GM12878 (cell line): ENCODE results near the gene VEPH1. TPM values are rescaled to one million over a fixed set of nuclear protein-coding genes. Genes with fewer than 3 reads are reported as not detected.

Source experiments
- ATAC-seq: fragments of 200-7000 bp; cut with Tn5 transposase; 3 replicates; pipeline ENCODE4 v1.9.1; 2020; ENCODE audit warnings: mild to moderate bottlenecking, moderate library complexity
- BruUV-seq: library from RNA; stranded (reverse); fragments of 400-500 nt; replicated peaks from 2 replicates; lab custom pipeline; 2021; lab: Mats Ljungman, UMichigan
- CTCF ChIA-PET: fragments of 300-600 bp; sonication (Branson Sonifier 250); formaldehyde crosslinking; extraction: SDS; loops from one replicate; lab custom pipeline; 2021; ENCODE audit warnings: inconsistent platforms; lab: Yijun Ruan, JAX
- POLR2A ChIA-PET: fragments of 350-600 bp; formaldehyde crosslinking; extraction: SDS; loops from one replicate; lab custom pipeline; 2021; ENCODE audit warnings: inconsistent platforms; lab: Charles Lee
- RAD21 ChIA-PET: fragments of 300-600 bp; sonication (Branson Sonifier 250); formaldehyde crosslinking; loops from one replicate; lab custom pipeline; 2023; ENCODE audit warnings: antibody characterized with exemption; ENCODE audit not compliant: unreplicated experiment; lab: Charles Lee
- SMC1A ChIA-PET: fragments of 300-600 bp; sonication (Branson Sonifier 250); formaldehyde crosslinking; loops from one replicate; lab custom pipeline; 2023; ENCODE audit not compliant: unreplicated experiment, uncharacterized antibody; lab: Charles Lee
- DNase-seq: peaks from one replicate; pipeline ENCODE4 v3.0.0-alpha.2; 2011; ENCODE audit warnings: low read depth, low spot score
- FAIRE-seq: peaks from 3 replicates; lab custom pipeline; 2011; peaks lifted over from hg19 to GRCh38; lab: Jason Lieb, UNC
- H2AFZ ChIP-seq: 2 replicates; pipeline ENCODE4 v1.6.0; 2011; ENCODE audit warnings: low read depth, low read length, control low read depth; ENCODE audit not compliant: control insufficient read depth
- H3K27ac ChIP-seq: 2 replicates; pipeline ENCODE4 v1.5.1; 2011; ENCODE audit warnings: control low read depth; ENCODE audit not compliant: control insufficient read depth, insufficient read depth
- H3K27me3 ChIP-seq, 2 experiments: replicated peaks in 1 of 2; 2 replicates each; pipeline versions ENCODE4 v1.6.0 to v1.6.1; 2011; ENCODE audit warnings: low read length in 1 of 2; ENCODE audit not compliant: control insufficient read depth in 2 of 2, insufficient read depth in 2 of 2
- H3K36me3 ChIP-seq, 2 experiments: 2 replicates each; pipeline ENCODE4 v1.5.1; 2011; ENCODE audit warnings: low read length in 1 of 2; ENCODE audit not compliant: control insufficient read depth in 2 of 2, insufficient read depth in 2 of 2
- H3K4me1 ChIP-seq: 2 replicates; pipeline ENCODE4 v1.6.1; 2011; ENCODE audit warnings: mild to moderate bottlenecking, low read length, moderate library complexity, mixed read lengths; ENCODE audit not compliant: control insufficient read depth, insufficient read depth
- H3K4me2 ChIP-seq: 2 replicates; pipeline ENCODE4 v1.6.0; 2011; ENCODE audit warnings: control low read depth; ENCODE audit not compliant: control insufficient read depth, insufficient read depth
- H3K4me3 ChIP-seq: fragments of 200-600 bp; sonication (generic); 2 replicates; pipeline ENCODE4 v1.5.1; 2016
- H3K79me2 ChIP-seq: 2 replicates; pipeline ENCODE4 v1.6.0; 2011; ENCODE audit warnings: low read length; ENCODE audit not compliant: control insufficient read depth, insufficient read depth
- H3K9ac ChIP-seq: 2 replicates; pipeline ENCODE4 v1.8.0; 2011; ENCODE audit warnings: low read length, control low read depth, mixed read lengths; ENCODE audit not compliant: control insufficient read depth, insufficient read depth
- H3K9me3 ChIP-seq: replicated peaks from 3 replicates; pipeline ENCODE4 v1.5.1; 2011; ENCODE audit warnings: mild to moderate bottlenecking, low read length; ENCODE audit not compliant: control insufficient read depth, insufficient read depth
- H4K20me1 ChIP-seq: 2 replicates; pipeline ENCODE4 v1.6.0; 2011; ENCODE audit not compliant: control insufficient read depth, insufficient read depth
- CEBPB ChIP-seq, 2 experiments: fragments of 150-350 bp in 1 of 2; IDR thresholded peaks; 2 replicates each; pipeline ENCODE4 v1.6.1; 2012 to 2014; ENCODE audit warnings: low read depth in 2 of 2, low read length in 2 of 2, borderline replicate concordance in 1 of 2, inconsistent platforms in 1 of 2
- E2F4 ChIP-seq: IDR thresholded peaks from 2 replicates; pipeline ENCODE4 v1.6.1; 2012; ENCODE audit warnings: low read depth, low read length, improper control_type of control experiment
- NFYB ChIP-seq: IDR thresholded peaks from 2 replicates; pipeline ENCODE4 v1.6.1; 2011; ENCODE audit warnings: low read depth, mild to moderate bottlenecking, low read length, improper control_type of control experiment, moderate library complexity; ENCODE audit not compliant: insufficient read depth
- NKRF ChIP-seq: fragments of 450-650 bp; conservative IDR thresholded peaks from 2 replicates; pipeline ENCODE4 v1.6.1; 2017; ENCODE audit warnings: mild to moderate bottlenecking, moderate library complexity
- PKNOX1 ChIP-seq: fragments of 450-650 bp; IDR thresholded peaks from 2 replicates; pipeline ENCODE4 v1.6.1; 2016; ENCODE audit warnings: mild to moderate bottlenecking
- SIX5 ChIP-seq: IDR thresholded peaks from 2 replicates; pipeline ENCODE4 v1.6.1; 2011; ENCODE audit warnings: mild to moderate bottlenecking, low read depth, low read length, moderate library complexity; ENCODE audit not compliant: severe bottlenecking
- ZBTB40 ChIP-seq: fragments of 450-650 bp; IDR thresholded peaks from 2 replicates; pipeline ENCODE4 v1.6.1; 2016; ENCODE audit warnings: mild to moderate bottlenecking, moderate library complexity, borderline replicate concordance
- ZNF592 ChIP-seq: fragments of 450-650 bp; IDR thresholded peaks from 2 replicates; pipeline ENCODE4 v1.6.1; 2017; ENCODE audit warnings: mild to moderate bottlenecking, moderate library complexity
- ZSCAN29 ChIP-seq: fragments of 450-650 bp; IDR thresholded peaks from 2 replicates; pipeline ENCODE4 v1.6.1; 2017; ENCODE audit warnings: mild to moderate bottlenecking, moderate library complexity
- WGBS: methylation state at CpG from one replicate; pipeline ENCODE4 v1.1.6; 2016; ENCODE audit warnings: low lambda C conversion rate; ENCODE audit not compliant: insufficient replicate concordance, insufficient coverage; ENCODE audit errors: missing lambda C conversion rate; 5-methylcytosine and 5-hydroxymethylcytosine counted together
- in situ Hi-C: fragments of 300-500 bp; cut with MboI; formaldehyde crosslinking; loops from 9 replicates; pipeline ENCODE4 v1.14.3; 2018; ENCODE audit warnings: mixed read lengths
- intact Hi-C: fragments of 100-400 bp; cut with micrococcal nuclease; formaldehyde crosslinking; loops from one replicate; pipeline ENCODE4 v1.14.2; 2022; ENCODE audit not compliant: unreplicated experiment
- polyA plus RNA-seq, 11 experiments: library from polyadenylated mRNA; depleted of rRNA in 4 of 11; unstranded in 6 of 11; stranded (reverse) in 5 of 11; fragments of >200 nt; fragmentation: Nextera tagmentation in 4 of 11; fragmentation: Illumina TruSeq in 1 of 11; extraction: Ambion mirVana in 4 of 11; extraction: Trizol in 1 of 11; gene quantifications; 1 replicate in 1 of 11; 2 replicates in 10 of 11; pipeline versions ENCODE4 v1.2.1 to v1.2.3, GENCODE V29; 2011 to 2016; ENCODE audit warnings: inconsistent platforms in 2 of 11, missing spikeins in 2 of 11, low read depth in 1 of 11
- total RNA-seq, 4 experiments: library from RNA; depleted of rRNA in 3 of 4; stranded (reverse); fragments of >200 nt in 3 of 4; fragmentation: Illumina TruSeq in 1 of 4; extraction: Trizol in 1 of 4; gene quantifications; 2 replicates each; pipeline versions ENCODE4 v1.2.1 to v1.2.3, GENCODE V29; 2013 to 2021

VEPH1 gene
- total and polyA plus RNA-seq, 10 of the 15 experiments (the other 5 are each of a cell fraction or from before 2014, with no cell fraction given), result 0.04 to 0.26 (median 0.17) TPM; not detected in 7

GRCh38 chr3:157255797-157256196 is 247.4 kb downstream of the VEPH1 start:
- no peak for ATAC-seq
- intact Hi-C loops, result no loop called here
- Histone ChIP-seq H3K9ac (no peak overlapping the region), H3K4me1 (no peaks in the 10 kb centered on the region), H4K20me1 (no peaks in the 10 kb centered on the region), H2AFZ (no peak overlapping the region), H3K4me3 (no peak overlapping the region), H3K4me2 (no peak overlapping the region), H3K27ac (no peak overlapping the region), H3K36me3 (no peaks in the 10 kb centered on the region), H3K9me3 (no peaks in the 10 kb centered on the region), H3K79me2 (no peaks in the 10 kb centered on the region), H3K27me3 (no peaks in the 10 kb centered on the region)
- BruUV-seq, result no TSS peak
- POLR2A ChIA-PET, result no interaction called here
- CTCF ChIA-PET, result interaction anchor here (0.6 kb wide), 1 partner anchor 289 kb away, joined by 4 read pairs; no protein-coding TSS in a partner anchor
- SMC1A ChIA-PET, result no interaction called here
- no peak for FAIRE-seq
- 4% methylated on average over 1 of the region's 1 CpG for WGBS
- in situ Hi-C loops, result no loop called here
- RAD21 ChIA-PET, result no interaction called here
- DNase-seq, result no peak
- TF ChIP-seq ZBTB40 (no peak), ZNF592 (no peak), E2F4 (no peak), CEBPB (IDR thresholded peaks at IDR 0.05; ENCODE audit: borderline replicate concordance in 1 of 2, low read depth in 2 of 2, low read length in 2 of 2) (no peak), NFYB (no peak), ZSCAN29 (no peak), PKNOX1 (no peak), NKRF (no peak), SIX5 (no peak)
